Stimulated activated CD8-positive, alpha-beta memory T cell treated with anti-CD3 and anti-CD28 coated beads, Interleukin-15, amount 100 ng/mL, for 1 hour (primary cell): ENCODE data around the gene EPHA4.

Experiments
- DNase-seq: peaks from one replicate; pipeline ENCODE4 v3.0.0-alpha.2; 2020; ENCODE audit warnings: low read depth

Gene EPHA4

DNA sequence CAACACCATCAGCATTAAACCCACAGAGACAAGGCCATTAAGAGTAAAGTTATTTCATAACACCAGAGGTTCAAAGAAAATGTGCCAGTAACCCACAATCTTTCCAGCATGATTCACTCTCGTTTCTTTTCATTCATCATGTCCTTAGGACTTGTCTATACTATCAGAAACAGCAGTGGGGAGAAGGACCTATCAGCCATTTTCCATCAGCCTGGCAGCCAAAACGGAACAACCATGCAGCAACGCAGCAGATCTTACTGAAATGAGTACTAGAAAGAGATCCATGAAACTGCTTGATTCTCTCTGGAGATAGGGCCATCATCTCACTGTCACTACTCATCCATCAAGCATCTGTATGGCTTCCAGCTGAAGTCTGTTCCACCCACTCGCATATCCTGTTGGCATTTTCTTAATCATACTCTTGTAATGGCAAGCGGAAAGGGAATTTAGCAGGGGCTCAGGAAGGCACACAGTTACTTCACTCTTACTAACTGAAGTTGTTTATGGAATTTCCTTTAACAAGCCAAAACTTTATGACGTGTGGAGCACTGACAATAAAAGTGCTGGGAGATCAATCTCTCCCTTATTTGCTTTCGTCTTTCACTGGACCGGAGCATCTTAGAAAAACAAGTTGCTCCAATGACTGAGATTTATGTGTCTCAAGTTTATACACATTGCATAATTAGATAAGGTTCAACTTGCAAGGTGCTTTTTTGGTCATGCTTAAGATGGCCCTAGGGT is 69.7 kb downstream of the EPHA4 start:
- DNase-seq: no peak

DNA sequence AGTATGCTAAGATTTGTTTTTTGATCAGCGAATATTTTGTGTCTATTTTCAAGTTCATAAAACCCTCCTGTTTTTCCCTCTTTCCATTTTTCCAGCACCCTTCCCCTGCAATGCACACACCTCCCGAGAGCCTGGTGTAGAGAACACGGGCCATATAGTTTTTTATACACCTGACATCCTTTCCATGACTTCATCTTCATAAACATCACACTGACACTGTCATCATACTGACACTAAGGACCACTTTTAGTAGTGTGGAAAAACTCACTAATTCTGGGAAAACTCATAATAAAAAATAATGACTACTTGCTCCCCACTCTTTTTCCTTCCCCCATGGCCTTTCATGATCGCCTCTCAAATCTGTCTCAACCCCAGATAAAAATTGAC is 70.2 kb downstream of the EPHA4 start:
- DNase-seq: no peak

DNA sequence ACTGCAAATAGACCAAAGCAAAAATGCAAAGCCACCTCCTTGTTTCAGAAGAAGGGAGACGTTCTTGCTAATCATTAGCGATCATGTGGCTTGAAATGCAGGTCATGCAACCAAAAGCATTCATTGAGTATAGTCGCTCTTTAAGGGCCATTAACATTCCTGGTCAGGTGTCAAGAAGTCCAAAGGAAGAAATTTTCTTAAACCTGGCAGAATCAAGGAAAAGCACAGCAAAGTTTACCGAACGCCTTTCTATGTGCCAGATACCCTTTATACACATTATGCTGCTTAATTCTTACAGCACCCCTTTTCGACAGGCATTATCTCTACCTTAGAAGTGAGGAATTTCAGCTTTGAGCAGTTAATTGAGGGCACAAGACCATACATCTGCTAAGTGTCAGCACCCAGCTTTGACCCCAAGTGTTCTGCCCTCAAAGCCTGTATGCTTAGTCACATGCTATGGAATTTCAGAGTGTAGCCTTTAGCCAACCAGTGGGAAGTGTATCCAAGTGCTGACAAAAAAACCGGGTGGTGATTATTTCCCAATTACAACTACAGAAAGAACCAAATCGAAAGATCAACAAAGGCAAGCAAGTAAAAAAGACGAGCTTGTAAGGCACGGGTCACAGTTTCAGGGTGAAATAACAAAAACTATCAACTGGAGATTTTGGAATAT is 70.8 kb downstream of the EPHA4 start:
- no peak for DNase-seq

DNA sequence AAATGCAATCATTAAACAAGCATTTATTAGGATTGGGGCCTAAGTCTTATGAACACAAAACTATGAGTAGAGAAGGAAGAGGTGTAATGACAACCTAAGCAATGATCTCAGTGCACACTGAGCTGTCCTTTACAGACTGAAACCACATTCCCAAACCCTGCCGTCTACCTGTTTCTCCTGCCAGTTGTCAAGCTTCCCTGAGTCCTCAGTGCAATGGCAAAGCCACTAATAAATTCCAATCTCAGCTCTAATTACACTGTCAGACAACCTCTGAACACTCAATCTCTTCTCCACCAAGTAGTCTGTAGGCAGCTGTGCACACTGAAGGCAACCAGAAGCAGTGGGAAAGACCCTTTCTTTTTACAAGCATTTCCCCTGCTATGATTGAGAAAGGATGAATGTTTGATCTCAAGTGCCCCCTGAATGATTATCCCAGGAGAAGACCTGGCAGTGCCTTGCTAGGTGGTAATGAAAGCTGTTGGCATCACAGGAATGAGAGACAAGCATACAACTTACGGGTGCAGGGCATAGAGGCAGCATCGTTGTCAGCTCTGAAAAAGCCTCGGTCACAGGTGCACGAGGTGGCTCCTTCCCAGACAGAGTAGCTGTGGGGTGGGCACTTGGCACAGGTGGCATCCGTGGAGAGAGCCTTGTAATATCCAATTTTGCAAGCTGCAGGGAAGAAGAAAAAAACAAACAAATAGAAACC is 71.4 kb downstream of the EPHA4 start:
- no peak for DNase-seq

DNA sequence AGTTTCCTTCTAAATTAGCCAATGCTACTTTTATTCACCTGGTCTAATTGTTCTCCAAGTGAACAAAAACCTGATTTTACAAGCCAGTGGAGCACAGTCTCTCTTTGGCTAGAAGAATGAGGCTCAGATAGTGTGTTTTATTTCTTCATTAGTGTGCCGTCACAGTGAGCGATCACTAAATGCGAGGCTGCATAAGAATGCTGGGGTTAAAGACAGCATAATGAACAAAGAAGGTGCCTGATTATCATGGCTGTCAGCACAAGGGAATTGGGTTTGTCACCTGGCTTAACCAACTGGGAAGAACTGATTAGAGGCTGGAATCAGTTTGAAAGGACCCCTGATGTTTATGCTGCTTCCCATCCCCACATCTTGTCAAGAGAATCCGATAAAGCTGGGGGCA is 76.4 kb downstream of the EPHA4 start:
- DNase-seq: no peak

DNA sequence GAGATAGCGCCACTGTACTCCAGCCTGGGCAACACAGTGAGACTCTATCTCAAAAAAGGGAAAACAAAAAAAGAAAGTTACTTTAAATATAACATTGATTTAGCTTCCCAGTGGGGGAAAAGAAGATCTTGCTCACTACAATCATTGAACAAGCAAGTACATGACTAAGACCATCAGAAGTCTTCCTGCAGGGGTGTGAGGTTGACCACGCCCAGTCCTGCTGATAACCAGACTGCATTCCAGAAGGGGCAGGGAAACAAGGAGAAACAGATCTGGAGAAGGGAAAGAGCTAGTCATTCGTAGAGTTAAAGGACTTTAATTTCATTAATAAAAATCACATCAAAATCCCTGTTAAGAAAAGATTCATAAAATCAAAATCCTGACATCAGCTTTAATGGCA is 77.5 kb downstream of the EPHA4 start:
- no peak for DNase-seq

DNA sequence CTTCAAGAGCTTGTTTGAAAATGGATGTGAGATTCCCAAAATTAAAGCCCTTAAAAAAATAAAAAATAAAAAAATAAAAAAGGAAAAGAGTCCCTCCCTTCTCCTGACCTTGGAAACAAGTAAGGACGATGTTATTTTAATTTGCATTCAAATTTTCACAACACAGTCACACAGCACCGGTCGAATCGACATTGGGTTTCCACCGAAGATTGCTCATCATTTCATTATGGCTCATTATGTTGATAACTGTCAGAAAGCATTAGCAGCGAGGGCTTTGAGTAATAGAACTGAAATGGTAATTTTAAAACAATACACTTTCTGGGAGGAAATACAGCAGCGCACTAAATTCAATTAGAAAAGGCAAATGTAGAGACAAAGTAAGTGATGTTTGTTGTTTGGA is 78.7 kb downstream of the EPHA4 start:
- DNase-seq: no peak

DNA sequence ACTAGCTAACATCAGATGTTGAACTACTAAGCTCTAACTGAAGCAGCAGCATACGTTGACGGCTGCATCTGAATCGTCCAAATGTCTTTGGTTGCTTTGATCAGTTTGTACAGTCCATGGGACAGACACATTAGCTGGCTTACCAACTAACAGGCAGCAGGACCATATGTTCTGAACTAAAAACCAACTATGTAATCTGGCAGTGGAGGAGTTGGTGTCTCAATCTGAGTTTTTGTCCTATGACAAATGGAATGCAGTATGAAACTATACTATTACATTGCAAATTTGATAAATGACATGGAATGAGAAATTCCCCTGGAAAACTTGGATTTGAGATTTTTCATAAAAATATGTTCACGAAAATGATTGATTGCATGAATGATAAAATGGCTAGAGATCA is 79.5 kb downstream of the EPHA4 start:
- no peak for DNase-seq

DNA sequence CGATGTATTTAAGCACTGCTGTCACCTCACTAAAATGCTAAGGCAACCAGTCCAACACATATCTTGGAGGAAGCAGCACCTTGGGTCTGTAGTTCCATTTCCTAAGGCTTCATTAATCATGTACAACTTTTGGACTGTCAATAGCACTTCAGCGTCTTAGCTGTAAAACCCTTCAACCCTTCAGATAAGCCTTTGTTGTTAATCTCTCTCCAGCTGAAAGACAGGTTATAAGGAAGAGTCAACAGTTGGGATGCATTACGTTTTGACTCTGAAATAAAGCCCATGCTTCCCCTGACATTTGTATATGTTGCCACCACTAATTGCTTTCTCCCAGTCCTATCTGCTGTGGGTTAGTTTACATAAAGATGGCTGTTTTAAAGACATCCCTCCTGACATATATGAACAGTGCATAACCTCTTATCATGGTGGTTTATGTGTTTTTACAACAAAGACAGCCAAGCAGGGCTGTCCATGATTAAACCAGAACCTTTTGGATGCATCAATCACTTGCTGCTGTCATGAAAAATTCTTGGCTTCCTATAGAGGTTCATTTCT is 81.5 kb downstream of the EPHA4 start:
- DNase-seq: no peak

DNA sequence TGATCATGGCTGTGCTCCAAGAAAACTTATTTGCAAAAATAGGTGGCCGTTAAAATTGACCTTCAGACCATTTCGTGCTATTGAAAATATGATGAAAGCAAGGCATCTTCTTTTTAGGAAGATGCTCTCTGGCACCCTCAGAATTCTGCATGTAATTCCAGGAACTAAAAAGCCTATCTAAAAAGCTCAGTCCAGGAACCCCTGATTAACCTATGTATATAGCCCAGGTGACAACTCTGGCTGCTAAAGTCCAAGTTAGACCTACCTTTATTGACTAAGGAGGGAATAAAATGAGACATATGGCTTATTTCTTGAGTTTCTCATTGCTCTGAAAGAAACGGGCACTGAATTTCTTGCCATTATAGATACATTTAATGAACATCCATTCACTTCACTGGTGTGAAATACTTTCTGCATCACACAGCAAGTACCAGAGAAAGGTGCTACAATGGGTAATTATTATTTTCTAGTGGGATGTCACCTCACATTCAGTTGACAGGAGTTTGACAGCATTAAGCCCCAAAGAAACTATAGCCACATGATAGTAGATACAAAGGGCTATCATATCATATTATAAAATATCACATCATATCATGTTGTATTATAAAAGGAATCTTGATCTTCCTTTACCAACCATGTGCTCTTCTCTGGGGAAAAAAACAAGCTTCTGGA is 83.8 kb downstream of the EPHA4 start:
- no peak for DNase-seq

DNA sequence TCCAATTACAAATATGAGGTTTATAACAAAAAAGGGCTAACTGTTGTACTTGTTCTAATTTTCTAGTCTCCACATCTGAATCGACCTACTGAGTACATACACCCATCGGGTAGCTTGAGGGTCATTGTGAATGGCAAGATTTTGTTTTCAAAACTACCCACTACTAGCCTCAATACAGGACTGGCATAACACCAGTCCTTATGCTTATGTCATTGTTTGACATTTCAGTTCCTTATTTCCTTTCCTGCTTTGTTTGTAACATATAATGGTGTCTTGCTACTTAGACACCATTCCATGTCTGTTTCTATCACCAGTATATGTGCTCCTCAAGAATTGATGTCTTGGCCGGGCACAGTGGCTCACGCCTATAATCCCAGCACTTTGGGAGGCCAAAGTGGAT is 86.0 kb downstream of the EPHA4 start:
- no peak for DNase-seq

DNA sequence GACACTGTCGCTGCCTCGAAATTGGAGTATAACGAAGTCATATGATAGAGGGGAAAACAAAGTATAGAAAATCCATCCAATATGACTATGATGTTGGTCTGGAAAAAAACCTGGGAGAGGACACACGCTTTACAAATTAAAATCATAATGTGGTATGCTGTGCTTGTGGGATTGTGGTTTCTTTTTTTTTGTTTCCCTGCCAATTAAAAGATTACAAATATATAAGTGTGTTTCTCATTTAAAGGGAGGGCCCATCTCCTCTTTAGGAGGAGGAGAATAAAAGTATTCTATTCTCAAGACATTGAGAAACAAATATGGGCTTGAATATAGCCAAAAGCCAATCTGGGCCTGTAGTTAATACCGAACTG is 86.6 kb downstream of the EPHA4 start:
- DNase-seq: no peak

DNA sequence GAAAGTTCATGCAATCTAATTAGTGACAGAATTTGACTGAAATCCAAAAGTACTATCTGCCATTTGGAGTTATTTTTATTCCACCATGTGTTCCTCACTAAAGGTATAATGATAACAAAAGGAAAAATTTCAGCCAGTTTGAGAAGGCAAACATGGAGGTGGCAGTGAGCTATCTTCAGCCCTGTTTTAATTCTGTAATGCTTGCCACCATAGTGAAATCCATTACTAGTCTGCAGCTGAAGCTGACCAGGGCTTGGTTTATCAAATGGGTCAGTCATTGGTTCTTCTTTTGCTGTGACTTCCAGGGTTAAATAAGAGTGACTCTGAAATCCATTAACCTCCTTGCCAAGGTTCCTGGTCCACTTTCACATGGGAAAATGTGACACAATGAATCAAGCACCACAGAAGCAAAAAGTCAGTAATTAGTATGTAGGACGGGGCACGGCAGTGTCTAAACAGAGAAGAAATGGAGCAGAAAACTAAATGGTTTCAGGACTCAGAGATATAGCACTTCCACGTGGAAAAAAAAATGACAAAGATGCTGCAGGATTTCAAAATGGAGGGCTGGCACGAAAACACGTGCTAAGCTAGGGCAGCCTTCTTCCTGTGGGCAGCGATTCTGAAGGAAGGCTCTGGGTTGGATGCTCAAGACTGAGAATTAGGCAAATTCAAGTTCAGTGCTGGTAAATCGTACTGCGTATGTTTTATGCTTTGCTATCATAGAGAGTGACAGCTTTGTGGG is 87.2 kb downstream of the EPHA4 start:
- DNase-seq: no peak

DNA sequence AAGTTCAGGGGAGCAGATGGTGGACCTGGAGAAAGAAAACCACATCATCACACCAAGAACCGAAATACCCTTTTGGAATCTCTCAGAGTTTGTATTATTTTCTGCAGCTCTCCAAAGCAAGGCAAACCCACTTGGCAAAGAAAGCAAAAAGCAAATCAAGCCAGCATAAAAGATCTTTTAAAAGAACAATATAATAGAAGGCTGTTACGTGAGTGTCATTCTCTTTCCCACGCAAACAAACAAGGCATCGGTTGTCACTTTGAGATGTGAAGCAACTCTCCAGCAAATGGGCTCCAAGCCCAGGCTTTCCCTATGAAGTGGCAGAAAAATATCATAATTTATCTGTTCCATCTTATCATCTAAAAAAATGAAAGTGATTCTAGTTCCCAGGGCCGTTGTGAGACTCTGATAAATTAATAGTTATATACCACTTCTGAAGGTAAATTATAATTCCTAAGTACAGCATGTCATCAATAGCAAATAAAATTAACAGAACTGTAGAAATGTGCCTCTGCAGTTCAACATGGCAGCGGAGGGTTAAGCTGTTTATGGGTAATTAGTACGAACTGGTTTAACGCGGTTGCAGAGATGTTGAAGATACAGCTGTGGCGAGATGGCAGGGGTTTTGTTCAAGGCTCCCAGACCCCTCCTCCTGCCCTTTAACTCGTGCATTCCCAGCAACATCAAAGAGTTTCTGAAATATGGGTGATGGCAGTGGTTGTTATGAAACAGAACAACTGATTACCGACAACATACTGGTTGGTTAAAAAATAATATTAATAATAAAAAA is 89.2 kb downstream of the EPHA4 start:
- DNase-seq: no peak

DNA sequence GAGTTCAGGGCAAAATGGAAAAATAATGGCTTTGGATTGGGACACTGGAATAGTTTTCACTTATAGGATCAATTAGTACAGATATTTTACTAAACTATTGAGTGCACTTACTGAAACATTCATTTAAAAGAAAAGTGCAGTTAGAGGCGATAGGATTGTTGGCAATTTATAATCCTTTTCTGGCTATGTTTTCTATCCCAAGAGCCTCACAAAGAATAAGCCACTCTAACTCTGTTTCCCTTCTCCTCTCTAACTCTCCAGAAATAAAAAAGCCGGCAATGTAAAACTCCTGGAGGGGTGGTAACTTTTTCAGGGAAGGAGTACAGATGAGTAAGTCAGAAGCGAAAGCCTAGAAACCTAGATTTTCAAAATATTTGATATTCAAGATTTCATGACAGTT is 91.3 kb downstream of the EPHA4 start:
- DNase-seq: no peak

DNA sequence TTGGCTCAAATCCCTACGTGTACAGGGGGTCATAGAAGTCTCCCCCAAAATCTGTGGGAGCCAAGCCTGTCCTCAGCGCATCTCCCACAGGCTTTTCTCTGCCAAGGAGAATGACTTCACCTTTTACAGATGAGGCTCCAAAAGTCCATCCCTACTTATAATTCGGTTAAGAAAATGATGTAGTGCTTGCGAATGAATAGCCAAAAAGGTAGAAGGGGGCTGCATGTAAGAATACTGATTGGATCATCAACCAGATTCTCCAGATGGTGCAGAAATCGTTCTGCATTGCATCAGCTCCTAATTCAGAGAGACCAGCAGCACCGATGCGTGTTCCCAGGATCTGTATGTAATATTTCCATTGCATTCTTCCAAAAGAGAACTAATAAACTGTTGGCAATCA is 91.9 kb downstream of the EPHA4 start:
- no peak for DNase-seq

DNA sequence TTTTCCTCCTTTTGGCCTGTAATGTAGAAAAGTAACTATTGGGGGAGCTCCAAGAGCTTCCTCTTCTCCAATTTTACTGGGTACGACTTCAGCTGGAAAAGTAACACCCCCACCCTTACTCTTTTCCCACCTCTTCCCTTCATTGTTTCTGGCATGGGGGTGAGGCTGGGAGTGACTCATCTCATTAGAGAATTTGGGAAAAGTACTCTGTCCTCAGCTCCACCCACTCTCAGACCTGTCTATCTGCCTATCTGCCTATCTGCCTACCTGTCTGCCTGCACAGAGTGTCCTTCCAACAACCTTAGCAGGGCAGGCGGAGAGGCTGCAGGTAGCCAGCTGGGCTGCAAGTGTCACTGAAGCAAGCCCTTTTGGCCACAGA is 93.6 kb downstream of the EPHA4 start:
- DNase-seq: no peak

DNA sequence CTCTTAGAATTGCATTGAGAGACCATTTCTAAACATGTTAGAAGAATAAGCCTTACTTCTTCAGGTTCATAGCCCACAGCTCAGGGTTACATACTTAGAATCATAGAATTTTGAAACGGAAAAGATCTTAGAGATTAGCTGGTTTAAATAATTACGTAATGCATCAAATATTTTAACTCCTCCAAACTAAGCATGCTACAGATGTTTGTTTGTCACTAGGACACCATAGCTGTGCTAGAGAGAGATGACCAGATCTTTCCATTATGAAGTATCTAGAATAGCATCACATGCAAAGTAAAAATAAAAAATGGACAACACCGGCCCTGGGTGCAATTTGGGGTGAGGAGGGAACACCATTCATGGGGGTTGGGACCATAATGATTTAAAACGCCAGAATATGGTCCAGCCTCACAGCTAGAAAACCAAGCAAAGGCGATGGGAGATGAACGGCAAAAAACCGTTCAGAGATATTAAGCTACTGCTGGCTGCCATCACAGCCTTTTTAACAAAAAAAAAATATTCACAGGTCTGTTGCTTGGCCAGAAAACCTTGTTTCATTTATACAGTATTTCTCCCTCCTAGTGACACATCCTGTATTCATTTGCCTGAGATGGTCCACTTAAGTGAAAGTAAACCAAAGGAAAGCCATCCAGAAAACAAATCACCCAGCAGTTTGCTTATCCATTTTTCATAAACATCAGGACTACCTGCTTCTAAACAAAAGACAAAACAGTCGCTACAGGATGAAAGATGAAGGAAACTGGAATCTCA is 94.2 kb downstream of the EPHA4 start:
- no peak for DNase-seq

DNA sequence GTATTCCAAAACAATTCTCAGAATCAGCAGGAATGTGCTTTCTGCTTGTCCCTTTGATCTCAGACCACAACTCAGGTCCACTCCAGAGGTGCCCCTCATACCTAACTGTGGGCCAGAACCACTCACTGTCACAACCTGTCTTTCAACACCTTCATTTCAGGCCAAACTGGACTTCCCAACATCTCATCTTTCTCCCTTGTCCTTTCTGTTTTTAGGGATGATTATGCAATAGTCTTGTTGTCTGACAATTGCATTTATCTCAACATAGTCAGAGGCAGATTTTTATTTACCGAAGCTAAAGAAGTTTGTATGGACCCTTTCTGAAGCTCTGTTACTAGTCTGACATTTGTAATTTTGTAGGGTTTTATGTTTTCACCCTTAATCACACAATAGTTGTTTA is 95.9 kb downstream of the EPHA4 start:
- DNase-seq: no peak

DNA sequence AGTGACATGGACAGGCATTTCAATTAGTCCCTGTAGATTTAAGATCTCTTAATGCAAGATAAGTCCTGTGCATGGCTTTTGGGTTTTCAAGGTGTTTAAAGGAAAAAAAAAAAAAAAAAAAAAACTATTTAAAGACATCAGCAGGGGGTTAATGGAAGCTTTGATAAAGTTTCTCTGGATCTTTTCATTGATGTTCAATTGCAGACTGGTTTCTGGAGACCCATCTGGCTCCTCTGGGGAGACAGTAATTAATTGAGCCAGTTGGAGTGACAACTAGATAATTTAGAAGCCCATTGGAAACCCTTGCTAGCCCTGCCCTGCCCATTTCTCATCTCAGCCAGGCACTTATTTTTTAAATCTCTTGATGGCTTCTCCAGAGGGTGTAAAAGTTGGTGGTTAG is 98.7 kb downstream of the EPHA4 start:
- no peak for DNase-seq
